ENCODE data around the gene SERPINA5.

- no peak for TF ChIP-seq ZNF8 (CRISPR knock-in tag; IDR thresholded peaks at IDR 0.05)
- TF ChIP-seq TOX (CRISPR knock-in tag; IDR thresholded peaks at IDR 0.05; ENCODE audit: borderline replicate concordance) = no peak
- TF ChIP-seq ZFP3 (CRISPR knock-in tag; IDR thresholded peaks at IDR 0.05) = no peak
- no peak for TF ChIP-seq ISL1 (CRISPR knock-in tag; IDR thresholded peaks at IDR 0.05)
- TF ChIP-seq PATZ1 (CRISPR knock-in tag; IDR thresholded peaks at IDR 0.05; ENCODE audit: borderline replicate concordance) = no peak
- no peak for TF ChIP-seq ZFP30 (CRISPR knock-in tag; IDR thresholded peaks at IDR 0.05)
- TF ChIP-seq ESRRG (CRISPR knock-in tag; IDR thresholded peaks at IDR 0.05) = no peak
- TF ChIP-seq CREB5 (CRISPR knock-in tag; IDR thresholded peaks at IDR 0.05; ENCODE audit: low read depth) = no peak
- no peak for TF ChIP-seq CSDC2 (CRISPR knock-in tag; IDR thresholded peaks at IDR 0.05)
- no peak for TF ChIP-seq BACH2 (CRISPR knock-in tag; IDR thresholded peaks at IDR 0.05; ENCODE audit: borderline replicate concordance)
- no peak for TF ChIP-seq RARB (CRISPR knock-in tag; IDR thresholded peaks at IDR 0.05)
- TF ChIP-seq GLIS3 (CRISPR knock-in tag; IDR thresholded peaks at IDR 0.05) = no peak
Observed at GRCh38 chr14:94570002-94570400, 11.2 kb upstream of the SERPINA5 start.
